Endothelial cell of hepatic sinusoid (primary cell): Measurements from ENCODE around the gene TMEM242.

Experiments
- in situ Hi-C: cut with HindIII; loops from 2 replicates; pipeline ENCODE4 v1.10.0; 2017; ENCODE audit warnings: low sequenced_read_pairs

TMEM242 gene

DNA sequence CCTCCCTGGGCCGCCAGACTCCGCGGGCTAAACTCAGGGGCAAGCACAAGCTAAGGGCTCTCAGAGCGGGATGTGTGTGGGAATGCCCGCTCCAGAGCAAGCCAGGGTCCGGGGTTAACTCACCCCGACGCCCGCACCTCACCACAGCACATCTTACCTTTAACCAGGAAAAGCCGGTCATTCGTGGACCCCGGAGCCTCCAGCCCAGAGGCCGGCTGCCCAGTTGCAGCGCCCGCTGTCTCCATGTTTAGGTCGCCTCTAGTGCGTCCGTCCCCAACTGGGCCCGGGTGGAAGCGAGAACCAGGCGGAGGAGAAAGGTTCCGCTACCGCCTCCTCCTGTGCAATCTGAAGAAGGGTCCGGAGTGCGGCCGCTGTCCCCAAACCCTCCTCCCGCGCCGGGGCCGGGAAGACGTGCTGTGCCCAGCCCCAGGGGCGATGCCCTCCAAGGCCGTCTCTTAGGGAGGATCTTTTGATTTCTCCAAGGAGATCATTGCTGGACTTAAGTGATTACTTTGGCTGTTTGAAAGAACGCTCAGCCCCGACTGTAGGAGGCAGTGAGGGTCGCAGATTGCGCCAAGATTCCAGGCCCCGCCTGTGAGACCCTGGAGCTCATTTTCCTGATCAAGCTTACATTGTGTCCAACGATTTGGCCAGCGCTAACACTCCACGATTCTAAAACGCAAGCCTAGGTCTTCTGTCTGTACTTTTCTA lies at the start of gene TMEM242:
TSS of gene TMEM242 (minus strand) at position 265 of the 711 bp plus-strand sequence. CDS start at position 245, 20 bp downstream.
- in situ Hi-C loops: no loop called here

DNA sequence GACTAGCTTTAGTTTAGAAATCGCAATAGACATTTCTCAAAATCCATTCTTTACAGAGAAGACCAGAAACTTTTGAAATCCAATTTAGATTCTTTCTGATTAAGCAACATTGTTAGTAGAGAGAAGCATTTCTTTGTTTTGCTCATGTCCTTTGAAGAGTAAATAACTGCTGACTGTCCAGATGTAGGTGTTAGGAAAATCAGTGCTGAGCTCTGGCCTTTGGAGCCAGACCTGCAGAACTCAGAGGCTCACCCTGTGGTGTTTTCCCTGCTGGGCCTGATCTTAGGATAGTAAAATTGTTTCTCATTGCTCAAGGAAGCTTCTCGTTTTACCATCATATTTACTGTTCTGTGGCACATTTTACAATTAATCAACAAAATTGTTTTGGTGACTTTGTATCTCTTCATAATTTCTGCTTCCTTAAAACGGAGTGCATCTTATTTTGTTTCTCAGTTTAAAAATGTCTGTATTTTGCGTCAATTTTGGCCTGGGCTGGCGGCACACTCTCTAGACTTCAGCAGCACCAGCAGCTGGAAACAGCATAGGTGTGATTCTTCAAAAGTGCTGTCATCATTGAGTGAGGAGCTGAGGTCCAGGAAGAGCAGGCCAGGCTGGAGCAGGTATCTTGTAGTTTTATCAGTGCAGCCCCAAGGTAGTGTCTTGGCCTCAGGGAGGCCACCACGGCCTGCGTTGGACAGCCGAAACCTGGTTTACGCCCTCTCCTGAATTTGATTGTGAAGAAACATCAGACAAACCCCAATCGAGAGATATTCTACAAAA lies 49.4 kb upstream of the TMEM242 start:
- in situ Hi-C loops: no loop called here

DNA sequence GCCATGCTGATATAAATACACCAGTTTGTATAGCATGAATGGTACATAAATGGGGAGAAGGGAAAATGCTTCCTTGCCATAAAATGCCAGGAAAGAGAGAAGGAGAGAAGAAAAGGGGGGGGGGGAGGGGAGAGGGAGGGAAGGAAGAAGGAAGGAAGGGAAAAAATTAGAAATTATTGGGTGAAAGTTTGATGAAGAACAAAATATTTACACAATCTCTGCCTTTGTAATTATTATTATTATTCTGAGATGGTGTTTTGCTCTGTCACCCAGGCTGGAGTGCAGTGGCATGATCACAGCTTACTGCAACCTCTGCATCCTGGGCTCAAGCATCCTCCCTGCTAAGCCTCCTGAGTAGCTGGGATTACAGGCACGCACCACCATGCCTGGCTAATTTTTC lies 47.4 kb upstream of the TMEM242 start:
- in situ Hi-C loops: no loop called here

DNA sequence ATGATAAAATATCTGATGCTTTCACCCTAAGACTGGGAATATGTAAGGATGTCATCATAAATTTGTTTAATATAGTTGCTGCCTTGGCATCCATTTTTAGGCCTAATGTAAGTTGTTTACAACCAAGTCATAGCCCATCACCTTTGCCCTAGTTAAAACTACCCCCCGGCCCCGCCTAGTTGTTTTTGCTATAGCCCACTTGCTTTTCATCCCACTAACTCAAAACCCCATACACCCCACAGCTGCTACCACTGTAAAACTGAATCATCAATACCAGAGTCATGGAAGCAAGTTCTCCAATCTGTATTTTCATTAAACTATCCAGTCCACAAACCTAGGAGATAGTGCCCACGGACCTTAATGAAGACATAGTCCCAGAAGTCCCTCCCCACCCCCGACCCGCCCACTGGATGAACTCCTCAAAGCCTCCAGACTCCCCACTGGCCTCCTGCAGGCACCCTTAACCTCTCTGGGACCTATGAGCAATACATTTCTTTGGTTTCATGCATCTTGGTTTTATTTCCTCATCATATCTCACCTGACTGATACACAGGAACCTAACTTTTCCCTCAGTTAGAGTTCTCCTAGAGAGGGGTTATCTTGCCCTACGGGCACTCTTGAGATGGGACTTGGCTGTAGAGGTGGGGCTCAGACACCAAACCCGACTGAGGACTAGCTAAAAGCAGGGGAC lies 45.2 kb upstream of the TMEM242 start:
- in situ Hi-C loops: no loop called here

DNA sequence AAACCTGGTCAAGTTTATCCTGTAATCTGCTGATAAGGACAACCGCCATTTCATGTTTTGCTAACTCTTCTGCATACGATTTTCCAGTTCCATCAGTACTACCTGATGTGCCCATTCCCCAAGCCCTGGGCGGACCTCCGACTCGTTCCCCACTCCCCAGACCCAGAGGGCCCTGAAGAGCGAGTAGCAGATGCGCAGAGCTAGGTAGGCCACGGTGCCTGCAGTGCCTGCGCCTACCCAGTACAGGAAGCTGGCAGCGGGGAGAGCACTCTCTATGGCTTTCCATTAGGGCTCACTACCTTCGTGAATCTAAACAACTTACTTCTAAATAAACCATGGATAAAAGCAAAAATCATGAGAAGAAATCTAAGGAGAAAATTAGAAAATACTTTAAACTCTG lies 43.3 kb upstream of the TMEM242 start:
- in situ Hi-C loops: no loop called here

DNA sequence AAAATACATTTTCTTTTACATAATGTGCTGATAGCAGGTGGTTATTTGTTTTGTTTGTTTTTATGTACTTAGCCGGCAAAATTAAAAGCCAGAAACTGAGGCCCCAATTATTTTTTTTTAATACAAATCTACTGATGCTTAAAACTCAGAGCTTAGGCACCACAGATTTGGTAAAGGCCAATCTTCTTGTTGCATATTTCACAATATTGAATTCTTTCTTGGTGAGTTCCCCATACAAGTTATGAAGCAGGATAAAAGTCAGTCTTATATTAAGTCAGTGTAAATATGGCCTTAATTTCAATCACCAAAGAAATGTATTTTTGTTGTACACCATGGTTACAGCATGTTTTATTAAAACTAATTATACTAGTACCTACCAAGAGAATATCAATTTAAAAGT lies 41.4 kb upstream of the TMEM242 start:
- in situ Hi-C loops: no loop called here

DNA sequence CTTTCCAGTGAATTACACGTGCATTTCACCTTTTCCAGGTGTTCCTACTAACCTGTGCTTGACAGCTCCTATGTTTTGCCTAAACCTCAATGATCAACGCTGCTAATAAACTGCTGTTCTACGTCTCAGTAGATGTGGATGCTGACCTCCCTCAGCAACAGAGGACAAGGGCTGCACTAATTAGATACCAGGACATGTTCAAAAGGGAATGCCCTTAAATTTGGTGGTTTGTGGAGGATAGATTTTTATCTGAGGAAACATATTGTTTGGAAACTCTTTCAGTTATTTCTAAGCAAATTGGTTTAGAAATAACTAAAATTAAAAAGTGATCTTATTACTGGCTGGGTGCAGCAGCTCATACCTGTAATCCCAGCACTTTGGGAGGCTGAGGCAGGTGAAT lies 38.6 kb upstream of the TMEM242 start:
- in situ Hi-C loops: no loop called here

DNA sequence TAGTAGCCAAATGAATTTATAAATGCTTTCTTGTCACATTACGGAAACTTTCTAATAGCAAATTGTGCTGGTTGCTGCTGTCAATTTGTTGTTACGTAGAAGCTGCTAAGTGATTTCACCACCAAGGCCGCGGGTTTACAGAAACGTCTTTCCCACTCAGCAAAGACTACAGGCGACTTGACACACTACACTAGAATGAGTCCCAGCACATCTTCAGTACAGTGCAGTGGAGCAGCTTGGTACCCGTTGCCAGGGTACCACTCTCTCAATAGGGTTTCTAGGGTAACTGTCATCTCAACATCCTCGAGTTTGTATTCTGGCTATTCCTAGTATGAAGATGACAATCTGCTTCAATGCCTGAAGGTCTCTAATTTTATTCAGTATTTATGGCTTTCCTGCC lies 35.0 kb upstream of the TMEM242 start:
- in situ Hi-C loops: no loop called here

DNA sequence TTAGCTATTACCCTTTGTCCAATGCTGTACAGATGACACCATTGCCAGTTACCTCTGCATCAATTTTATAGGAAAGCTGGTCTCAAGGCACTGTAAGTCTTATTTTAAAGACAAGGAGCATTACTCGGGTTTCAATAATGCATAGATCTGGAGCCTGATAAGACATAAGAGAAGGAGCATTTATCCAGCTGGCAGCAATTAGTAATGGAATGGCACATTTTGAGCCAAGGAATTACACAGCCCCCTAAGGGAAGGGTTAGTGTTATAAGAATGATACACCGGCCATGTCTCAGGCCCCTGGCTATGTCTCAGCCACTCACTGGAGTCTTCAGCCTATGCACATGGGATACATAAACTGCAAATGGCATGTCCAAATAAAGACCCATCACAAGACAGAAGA lies 23.1 kb upstream of the TMEM242 start:
- in situ Hi-C loops: no loop called here

DNA sequence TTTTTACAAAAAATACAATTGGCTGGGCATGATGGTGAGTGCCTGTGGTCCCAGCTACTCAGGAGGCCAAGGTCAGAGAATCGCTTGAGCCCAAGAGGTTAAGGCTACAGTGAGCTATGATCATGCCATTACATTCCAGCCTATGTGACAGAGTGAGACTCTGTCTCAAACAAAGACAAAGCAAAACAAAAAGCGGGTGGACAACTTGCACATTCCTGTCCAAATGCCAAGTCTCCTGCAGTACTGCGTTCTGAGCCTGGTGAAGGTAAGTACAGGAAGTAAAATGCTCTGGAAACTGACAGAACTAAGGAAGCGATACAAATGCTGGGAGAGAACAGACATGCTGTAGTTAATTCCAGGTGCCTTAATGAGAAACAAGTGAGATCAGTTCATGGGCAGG lies 20.4 kb upstream of the TMEM242 start:
- in situ Hi-C loops: no loop called here

DNA sequence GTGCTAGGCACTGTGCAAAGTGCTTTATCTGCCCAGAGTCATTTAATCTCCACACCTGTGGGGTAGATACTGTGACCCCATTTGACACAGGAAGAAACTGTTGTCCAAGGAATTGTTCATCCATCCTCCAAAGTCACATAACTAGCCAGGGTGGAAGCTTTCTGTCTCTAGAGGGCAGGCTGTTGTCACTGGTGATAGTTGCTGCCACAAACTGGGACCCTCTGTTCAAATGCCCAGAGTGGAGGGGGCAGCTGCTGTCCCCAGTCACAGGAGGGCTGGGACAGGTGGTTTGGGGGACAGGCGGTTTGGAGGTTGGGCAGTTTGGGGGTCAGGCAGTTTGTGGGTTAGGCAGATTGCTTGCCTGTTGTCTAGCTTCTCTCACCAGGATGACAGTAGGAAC lies 16.1 kb upstream of the TMEM242 start:
- in situ Hi-C loops: loop anchor here (5.0 kb wide), 1 partner anchor 243 kb away; no protein-coding TSS in a partner anchor

DNA sequence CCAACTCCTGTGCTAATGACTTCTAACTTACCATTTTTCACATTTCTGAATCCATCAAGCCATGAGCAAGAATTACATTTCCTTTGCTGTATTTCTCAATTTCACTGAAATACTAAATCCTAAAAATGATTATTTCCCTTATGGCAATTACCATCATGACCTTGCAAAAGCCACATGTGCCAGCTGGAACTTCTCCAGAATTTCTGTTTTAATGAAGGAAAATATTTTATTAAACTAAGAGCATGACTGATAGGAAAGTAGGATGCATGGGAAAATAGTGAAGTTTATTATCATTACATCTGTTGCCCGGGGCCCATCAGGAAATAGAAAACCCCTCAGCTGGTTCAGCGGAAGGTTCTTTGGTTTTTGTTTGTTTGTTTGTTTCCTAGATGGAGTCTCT lies 14.4 kb upstream of the TMEM242 start:
- in situ Hi-C loops: loop anchor here (5.0 kb wide), 1 partner anchor 245 kb away; no protein-coding TSS in a partner anchor

DNA sequence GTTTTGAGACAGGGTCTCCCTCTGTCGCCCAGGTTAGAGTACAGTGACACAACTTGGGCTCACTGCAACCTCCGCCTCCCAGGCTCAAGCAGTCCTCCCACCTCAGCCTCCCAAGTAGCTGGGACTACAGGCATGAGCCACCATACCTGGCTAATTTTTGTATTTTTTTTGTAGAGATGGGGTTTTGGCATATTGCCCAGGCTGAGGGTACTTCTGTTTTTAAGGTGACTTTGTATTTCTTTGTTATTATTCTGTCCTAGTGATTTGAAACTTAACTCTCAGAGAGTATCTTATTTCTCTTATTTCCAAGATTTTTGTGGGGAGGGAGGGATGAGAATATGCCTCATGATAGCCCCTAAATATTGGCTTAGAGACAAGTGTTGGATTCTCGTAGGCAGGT lies 14.0 kb upstream of the TMEM242 start:
- in situ Hi-C loops: loop anchor here (5.0 kb wide), 1 partner anchor 245 kb away; no protein-coding TSS in a partner anchor

DNA sequence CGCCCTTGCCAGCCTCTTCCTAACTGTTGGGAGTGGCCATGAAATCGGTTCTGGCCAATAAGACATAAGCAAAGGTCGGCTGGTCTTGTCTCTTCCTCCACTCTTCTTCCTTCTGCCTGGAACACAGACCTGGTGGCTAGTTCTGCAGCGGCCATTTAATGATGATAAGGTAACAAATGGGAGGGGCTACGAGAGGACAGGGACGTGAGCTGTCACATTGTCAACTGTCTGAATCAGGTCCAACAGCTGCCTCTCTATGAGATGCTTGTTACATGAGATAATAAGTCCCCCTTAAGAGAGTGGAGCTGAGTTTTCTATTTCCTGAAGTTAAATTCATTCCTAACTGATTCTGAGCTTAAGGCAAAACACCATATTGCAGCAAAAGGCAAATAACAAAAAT lies 12.5 kb upstream of the TMEM242 start:
- in situ Hi-C loops: loop anchor here (5.0 kb wide), 1 partner anchor 246 kb away; no protein-coding TSS in a partner anchor

DNA sequence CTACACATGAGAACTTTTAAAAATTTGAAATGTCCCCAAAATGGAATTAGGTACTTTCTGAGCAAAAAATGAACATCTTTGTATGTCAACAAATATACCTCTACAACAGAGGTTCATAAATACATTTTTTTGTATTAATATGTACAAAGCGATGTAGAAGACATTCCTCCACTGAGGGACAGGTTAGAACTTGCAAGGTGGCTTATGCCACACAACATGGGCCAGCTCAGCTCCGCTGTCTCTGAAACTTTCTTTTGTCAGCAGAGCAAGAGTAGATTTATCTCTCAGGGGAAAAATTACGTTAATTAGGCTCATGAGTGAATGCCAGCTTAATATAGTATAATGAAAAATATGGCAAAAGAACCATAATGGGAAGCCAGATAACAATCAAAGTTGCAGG lies 10.6 kb upstream of the TMEM242 start:
- in situ Hi-C loops: no loop called here

DNA sequence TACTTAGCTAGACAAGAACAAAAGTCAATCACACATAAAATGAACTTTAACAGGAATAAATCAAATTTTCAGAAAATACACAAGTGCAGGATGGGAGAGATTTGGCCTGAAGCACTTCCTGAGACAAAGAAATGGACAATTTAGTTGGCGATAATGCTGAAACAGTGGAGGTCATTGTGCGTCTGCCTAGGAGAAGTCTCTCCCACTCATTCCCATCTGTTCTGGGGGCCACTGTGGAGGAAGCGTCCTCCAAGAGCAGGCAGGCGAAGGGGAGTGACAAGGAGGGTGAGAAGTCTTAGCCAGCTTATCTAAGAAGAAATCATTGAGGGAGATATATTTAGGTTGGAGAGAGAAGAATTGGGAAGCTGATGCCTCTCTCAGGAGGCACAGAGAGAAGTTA lies 10.2 kb upstream of the TMEM242 start:
- in situ Hi-C loops: no loop called here

DNA sequence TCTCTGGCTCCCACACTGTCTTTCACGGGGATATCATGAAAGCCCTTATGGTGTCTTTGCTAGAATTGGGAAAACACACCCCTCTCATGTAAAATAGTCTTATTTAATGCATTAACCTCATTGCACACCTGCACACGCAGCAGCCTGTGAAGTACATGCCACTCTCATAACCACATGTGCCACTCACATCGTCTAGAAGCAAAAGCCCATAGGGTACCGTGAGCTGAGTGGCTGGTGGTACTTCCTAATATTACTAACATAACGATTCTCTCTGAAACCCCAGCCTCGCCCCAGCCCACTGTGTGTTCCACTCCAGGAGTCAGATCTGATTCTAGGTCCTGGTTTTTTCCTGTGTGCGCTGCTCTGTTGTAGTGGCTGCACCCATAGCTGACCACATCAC lies 9.5 kb upstream of the TMEM242 start:
- in situ Hi-C loops: no loop called here

DNA sequence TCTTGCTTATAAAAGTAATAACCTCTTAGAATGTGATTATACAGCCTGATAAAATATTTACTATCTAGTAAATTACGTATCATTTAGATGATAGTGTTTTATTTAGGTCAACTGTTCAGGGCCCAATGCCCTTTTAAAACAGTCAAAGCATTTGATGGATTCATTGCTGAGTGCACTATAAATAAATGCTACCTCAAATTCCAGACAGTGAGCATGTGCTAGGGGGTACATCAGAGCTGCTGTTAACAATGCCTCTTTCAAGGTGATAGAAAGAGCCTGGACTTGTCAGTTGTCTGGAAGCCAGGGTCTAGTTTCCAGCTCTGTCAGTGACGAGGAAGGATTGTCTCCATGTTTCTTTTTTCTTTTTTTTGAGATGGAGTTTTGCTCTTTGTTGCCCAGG lies 7.5 kb upstream of the TMEM242 start:
- in situ Hi-C loops: no loop called here

DNA sequence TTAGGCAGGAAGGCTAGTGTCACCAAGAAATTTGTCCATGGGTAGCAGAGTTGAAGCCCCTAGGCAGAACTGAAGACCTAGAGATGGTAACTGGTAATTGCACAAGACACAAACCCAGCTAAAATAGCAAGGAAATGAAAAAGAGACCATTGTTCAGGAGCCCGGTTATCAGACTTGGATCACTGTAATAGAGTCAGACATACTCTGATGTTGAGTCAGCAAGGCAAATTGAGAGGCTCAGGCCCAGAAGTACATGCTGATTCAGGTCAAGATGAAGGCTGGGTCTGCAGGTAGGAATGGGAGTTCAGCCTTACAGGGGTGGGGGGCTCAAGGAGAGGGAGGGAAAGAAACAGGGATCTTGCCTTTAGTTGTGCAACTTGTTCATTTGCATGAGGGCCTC lies 6.5 kb upstream of the TMEM242 start:
- in situ Hi-C loops: no loop called here

DNA sequence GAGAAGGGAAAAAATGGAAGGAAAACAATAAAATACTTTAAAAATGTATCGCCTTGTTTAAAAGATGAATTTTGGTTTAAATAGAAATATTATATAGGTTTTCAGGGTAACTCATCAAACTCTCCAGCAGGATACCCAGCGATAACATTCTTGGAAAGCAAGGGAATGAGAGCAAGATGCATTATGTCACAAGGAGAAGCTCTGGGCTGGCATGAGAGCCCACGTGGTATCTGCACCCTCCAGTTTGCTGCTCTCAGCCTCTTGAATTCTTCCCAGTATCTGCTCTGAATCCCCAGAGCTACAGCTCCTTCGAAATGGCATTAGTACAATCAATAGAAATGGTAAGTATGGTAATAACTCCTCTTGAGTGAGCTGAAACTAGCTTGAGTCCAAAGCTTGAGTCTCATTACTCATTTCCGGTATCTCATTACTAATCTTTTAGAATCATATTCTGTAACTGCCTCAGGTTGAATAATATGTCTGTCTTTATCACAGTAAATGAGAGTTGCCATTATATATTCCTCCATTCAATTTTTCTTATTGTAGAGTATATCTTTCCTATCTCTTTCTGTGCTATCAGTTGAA lies 4.9 kb upstream of the TMEM242 start:
- in situ Hi-C loops: no loop called here

DNA sequence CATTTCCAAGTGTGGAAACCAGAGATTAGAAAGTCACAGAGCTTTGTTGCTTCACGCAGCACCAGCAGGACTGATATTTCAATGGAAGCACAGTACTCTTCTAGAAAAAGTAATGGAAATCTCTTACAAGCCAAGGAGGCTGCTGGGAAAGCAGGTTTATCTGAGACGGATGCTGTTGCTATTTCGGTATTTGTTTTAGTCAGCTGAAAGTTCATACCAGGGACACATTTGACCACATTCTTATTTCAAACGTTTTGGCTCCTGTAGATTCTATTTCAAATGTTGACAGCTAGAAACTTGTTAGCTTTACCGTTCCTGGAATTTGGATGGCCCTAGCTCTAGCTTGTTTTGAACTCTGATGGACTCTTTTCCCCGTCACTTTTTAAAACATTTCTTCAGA lies 3.7 kb upstream of the TMEM242 start:
- in situ Hi-C loops: no loop called here
